ENCODE results near the gene PPP3R1. TPM values are rescaled to one million over a fixed set of nuclear protein-coding genes. Genes with fewer than 3 reads are reported as not detected.

Gene PPP3R1
- total and polyA plus RNA-seq, 10 of the 15 experiments (the other 5 are each of a cell fraction or from before 2014, with no cell fraction given) = 1.5 to 61.0 (median 15.8) TPM

- TF ChIP-seq REST (IDR thresholded peaks at IDR 0.05; ENCODE audit: low read depth, low read length) (no peak), KLF5 (IDR thresholded peaks at IDR 0.05; ENCODE audit: partially characterized antibody) (no peak), SRF (IDR thresholded peaks at IDR 0.05; ENCODE audit: low read depth in 2 of 2, low read length in 2 of 2) (0 out of 4 replicates have a peak, but pooled peaks of 1 of the 2 experiments have one; percentile 13), FOXK2 (IDR thresholded peaks at IDR 0.05) (peak; percentile 54), WRNIP1 (IDR thresholded peaks at IDR 0.05; ENCODE audit: borderline replicate concordance, low read depth, low read length) (0 out of 2 replicates have a peak, but pooled peaks have one; percentile 76), RB1 (IDR thresholded peaks at IDR 0.05; ENCODE audit: borderline replicate concordance) (peak; percentile 78), IRF3 (IDR thresholded peaks at IDR 0.05) (0 out of 2 replicates have a peak, but pooled peaks have one; percentile 44), TBL1XR1 (IDR thresholded peaks at IDR 0.05; ENCODE audit: low read depth, low read length) (no peak), BMI1 (IDR thresholded peaks at IDR 0.05; ENCODE audit: borderline replicate concordance) (no peak), RAD51 (IDR thresholded peaks at IDR 0.05) (peak; percentile 78), RELB (IDR thresholded peaks at IDR 0.05; ENCODE audit: low read depth) (peak; percentile 100), BHLHE40 (IDR thresholded peaks at IDR 0.05; ENCODE audit: borderline replicate concordance in 1 of 2, low read depth in 2 of 2, low read length in 1 of 2) (peak; percentile 95 to 97), NR2C1 (IDR thresholded peaks at IDR 0.05) (peak; percentile 46; the same call in 1 of the 2 replicates), IRF5 (IDR thresholded peaks at IDR 0.05; ENCODE audit: borderline replicate concordance) (peak; percentile 99), ESRRA (IDR thresholded peaks at IDR 0.05; ENCODE audit: low read length) (0 out of 2 replicates have a peak, but pooled peaks have one; percentile 18), GABPA (IDR thresholded peaks at IDR 0.05; ENCODE audit: low read depth) (no peak), TAF1 (IDR thresholded peaks at IDR 0.05; ENCODE audit: borderline replicate concordance, low read depth, low read length) (peak; percentile 23; the same call in 1 of the 2 replicates), SP1 (IDR thresholded peaks at IDR 0.05; ENCODE audit: low read depth, low read length) (peak; percentile 79), MTA2 (IDR thresholded peaks at IDR 0.05; ENCODE audit: low read depth) (no peak; the same call in 1 of the 2 replicates), MEF2B (IDR thresholded peaks at IDR 0.05; ENCODE audit: partially characterized antibody, poor library complexity, severe bottlenecking) (peak; percentile 59), STAT3 (IDR thresholded peaks at IDR 0.05; ENCODE audit: low read depth, low read length) (no peak), TCF12 (IDR thresholded peaks at IDR 0.05; ENCODE audit: low read depth, low read length) (peak; percentile 71; the same call in 1 of the 2 replicates)
Observed at GRCh38 chr2:68157402-68158133, 94.8 kb downstream of the PPP3R1 start, which contains the start of gene PNO1 (continued).

All from GM12878 (cell line).